ENCODE measurements around the gene TDRD6. TPM values are rescaled to one million over a fixed set of nuclear protein-coding genes. Genes with fewer than 3 reads are reported as not detected.

TDRD6 gene
- total RNA-seq, 1 experiment from 2014 or later: not detected

Other genes starting within 250 kb of the TDRD6 start
- 0.05 TPM for gene RCAN2, start 196.4 kb upstream of the TDRD6 start, total RNA-seq (2021; ENCODE audit: unreplicated experiment)
- gene CYP39A1, start 35.1 kb upstream of the TDRD6 start, total RNA-seq (2021; ENCODE audit: unreplicated experiment): 0.72 TPM
- 0.77 TPM for gene SLC25A27, start 34.9 kb upstream of the TDRD6 start, total RNA-seq (2021; ENCODE audit: unreplicated experiment)
- 0.41 TPM for gene PLA2G7, start 47.5 kb downstream of the TDRD6 start, total RNA-seq (2021; ENCODE audit: unreplicated experiment)
- gene ANKRD66, start 59.0 kb downstream of the TDRD6 start, total RNA-seq (2021; ENCODE audit: unreplicated experiment): not detected
- gene MEP1A, start 105.5 kb downstream of the TDRD6 start, total RNA-seq (2021; ENCODE audit: unreplicated experiment): not detected
- 0.18 TPM for gene ADGRF5, start 234.1 kb downstream of the TDRD6 start, total RNA-seq (2021; ENCODE audit: unreplicated experiment)

Measured in Panc1 (cell line).